ENCODE results near the gene MKNK2.

DNA sequence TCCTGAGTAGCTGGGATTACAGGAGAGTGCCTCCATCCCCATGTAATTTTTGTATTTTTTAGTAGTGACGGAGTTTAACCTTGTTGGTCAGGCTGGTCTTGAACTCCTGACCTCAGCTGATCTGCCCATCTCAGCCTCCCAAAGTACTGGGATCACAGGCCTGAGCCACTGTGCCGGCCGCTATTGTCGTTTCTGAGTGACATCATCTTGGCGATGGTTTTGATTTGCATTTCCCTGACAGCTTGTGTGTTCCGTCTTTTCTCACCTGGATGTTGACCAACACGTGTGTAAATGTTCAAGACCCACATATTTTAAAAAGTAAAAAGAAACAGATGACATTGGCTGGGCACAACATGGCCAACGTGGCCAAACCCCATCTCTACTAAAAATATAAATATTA lies 12.8 kb upstream of the MKNK2 start:
- TF ChIP-seq, protein P1, sequence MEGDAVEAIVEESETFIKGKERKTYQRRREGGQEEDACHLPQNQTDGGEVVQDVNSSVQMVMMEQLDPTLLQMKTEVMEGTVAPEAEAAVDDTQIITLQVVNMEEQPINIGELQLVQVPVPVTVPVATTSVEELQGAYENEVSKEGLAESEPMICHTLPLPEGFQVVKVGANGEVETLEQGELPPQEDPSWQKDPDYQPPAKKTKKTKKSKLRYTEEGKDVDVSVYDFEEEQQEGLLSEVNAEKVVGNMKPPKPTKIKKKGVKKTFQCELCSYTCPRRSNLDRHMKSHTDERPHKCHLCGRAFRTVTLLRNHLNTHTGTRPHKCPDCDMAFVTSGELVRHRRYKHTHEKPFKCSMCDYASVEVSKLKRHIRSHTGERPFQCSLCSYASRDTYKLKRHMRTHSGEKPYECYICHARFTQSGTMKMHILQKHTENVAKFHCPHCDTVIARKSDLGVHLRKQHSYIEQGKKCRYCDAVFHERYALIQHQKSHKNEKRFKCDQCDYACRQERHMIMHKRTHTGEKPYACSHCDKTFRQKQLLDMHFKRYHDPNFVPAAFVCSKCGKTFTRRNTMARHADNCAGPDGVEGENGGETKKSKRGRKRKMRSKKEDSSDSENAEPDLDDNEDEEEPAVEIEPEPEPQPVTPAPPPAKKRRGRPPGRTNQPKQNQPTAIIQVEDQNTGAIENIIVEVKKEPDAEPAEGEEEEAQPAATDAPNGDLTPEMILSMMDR (IDR thresholded peaks at IDR 0.05), result no peak
- no peak for TF ChIP-seq POLR2A (IDR thresholded peaks at IDR 0.05)
